HG03558 (cell line): ENCODE data around the gene LRP1B.

Experiments
- ATAC-seq: cut with Tn5 transposase; IDR thresholded peaks from one replicate; pipeline ENCODE4 v1.9.1; 2021; ENCODE audit warnings: moderate number of reproducible peaks; ENCODE audit not compliant: unreplicated experiment; ENCODE audit errors: extremely low read depth

Gene LRP1B

GRCh38 chr2:140200307-140200706 is 1930.5 kb downstream of the LRP1B start:
- no peak for ATAC-seq

GRCh38 chr2:140199312-140199711 is 1931.5 kb downstream of the LRP1B start:
- no peak for ATAC-seq

GRCh38 chr2:140187086-140187485 is 1943.7 kb downstream of the LRP1B start:
- ATAC-seq = no peak

- no peak for ATAC-seq
Observed at GRCh38 chr2:140186313-140186712, 1944.5 kb downstream of the LRP1B start.

GRCh38 chr2:140185076-140185475 is 1945.7 kb downstream of the LRP1B start:
- no peak for ATAC-seq

GRCh38 chr2:140183056-140183765 is 1947.6 kb downstream of the LRP1B start:
- no peak for ATAC-seq
